GM18519 (cell line): Measurements from ENCODE around the gene CCDC149.
"Not testable (repeated sequence)": the region's sequence is repeated elsewhere in the genome, so short reads cannot be mapped to it uniquely, and the experiment has no call there.

Source experiments
- ATAC-seq: cut with Tn5 transposase; IDR thresholded peaks from one replicate; pipeline ENCODE4 v1.9.1; 2021; ENCODE audit warnings: mild to moderate bottlenecking, moderate library complexity; ENCODE audit not compliant: unreplicated experiment, low FRiP score

The CCDC149 gene

GRCh38 chr4:24917076-24917856, 4.4 kb upstream of the CCDC149 start:
- no peak for ATAC-seq

GRCh38 chr4:24915121-24915922, 2.5 kb upstream of the CCDC149 start:
- no peak for ATAC-seq

GRCh38 chr4:24914460-24914859, 1.6 kb upstream of the CCDC149 start:
- no peak for ATAC-seq

- no peak for ATAC-seq
Observed at GRCh38 chr4:24913119-24913485, 260 bp upstream of the CCDC149 start.

- ATAC-seq = no peak
Observed at GRCh38 chr4:24910499-24910898, 2.3 kb downstream of the CCDC149 start.

- not testable (repeated sequence) for ATAC-seq
Observed at GRCh38 chr4:24909606-24910005, 3.2 kb downstream of the CCDC149 start.

- no peak for ATAC-seq
Observed at GRCh38 chr4:24897639-24898038, 15.2 kb downstream of the CCDC149 start.

- no peak for ATAC-seq
Observed at GRCh38 chr4:24896977-24897376, 15.9 kb downstream of the CCDC149 start.

GRCh38 chr4:24896056-24896455, 16.8 kb downstream of the CCDC149 start:
- no peak for ATAC-seq

GRCh38 chr4:24895461-24895860, 17.4 kb downstream of the CCDC149 start:
- ATAC-seq = no peak

- no peak for ATAC-seq
Observed at GRCh38 chr4:24894846-24895245, 18.0 kb downstream of the CCDC149 start.

- no peak for ATAC-seq
Observed at GRCh38 chr4:24894243-24894642, 18.6 kb downstream of the CCDC149 start.

GRCh38 chr4:24892778-24893177, 20.1 kb downstream of the CCDC149 start:
- ATAC-seq = no peak

GRCh38 chr4:24892278-24892677, 20.6 kb downstream of the CCDC149 start:
- ATAC-seq = no peak

GRCh38 chr4:24890561-24891126, 22.2 kb downstream of the CCDC149 start:
- ATAC-seq = no peak

GRCh38 chr4:24889991-24890390, 22.9 kb downstream of the CCDC149 start:
- ATAC-seq = no peak

- ATAC-seq = no peak
Observed at GRCh38 chr4:24888475-24889344, 24.1 kb downstream of the CCDC149 start.

GRCh38 chr4:24887881-24888430, 24.9 kb downstream of the CCDC149 start:
- ATAC-seq = no peak

GRCh38 chr4:24886596-24886995, 26.2 kb downstream of the CCDC149 start:
- no peak for ATAC-seq

GRCh38 chr4:24885342-24885741, 27.5 kb downstream of the CCDC149 start:
- no peak for ATAC-seq
